Measurements from ENCODE around the gene DNPH1. TPM values are rescaled to one million over a fixed set of nuclear protein-coding genes. Genes with fewer than 3 reads are reported as not detected.

Gene DNPH1
- total RNA-seq, 1 donor, result 32.9 TPM

GRCh38 chr6:43178951-43179830, 50.1 kb downstream of the DNPH1 start:
- Histone ChIP-seq H3K4me2 (ENCODE audit: insufficient read depth, low read length) (no peak overlapping the region), H4K20me1 (ENCODE audit: insufficient read depth, low read length) (peaks cover 18% of the 10 kb centered on the region), H3K27ac (ENCODE audit: low read depth, low read length) (no peak overlapping the region), H3K4me3 (ENCODE audit: insufficient read depth, low read length) (no peak overlapping the region), H3K4me1 (ENCODE audit: insufficient read depth, low read length) (peaks cover 37% of the 10 kb centered on the region), H3K79me2 (ENCODE audit: insufficient read depth, low read length) (peaks cover 46% of the 10 kb centered on the region), H3K36me3 (ENCODE audit: insufficient read depth, low read length) (peaks cover 46% of the 10 kb centered on the region), H3K9me3 (ENCODE audit: low read depth, low read length) (no peaks in the 10 kb centered on the region), H2AFZ (ENCODE audit: low read length) (no peak overlapping the region), H3K27me3 (ENCODE audit: insufficient read depth, low read length) (no peaks in the 10 kb centered on the region)
- TF ChIP-seq, protein P1, sequence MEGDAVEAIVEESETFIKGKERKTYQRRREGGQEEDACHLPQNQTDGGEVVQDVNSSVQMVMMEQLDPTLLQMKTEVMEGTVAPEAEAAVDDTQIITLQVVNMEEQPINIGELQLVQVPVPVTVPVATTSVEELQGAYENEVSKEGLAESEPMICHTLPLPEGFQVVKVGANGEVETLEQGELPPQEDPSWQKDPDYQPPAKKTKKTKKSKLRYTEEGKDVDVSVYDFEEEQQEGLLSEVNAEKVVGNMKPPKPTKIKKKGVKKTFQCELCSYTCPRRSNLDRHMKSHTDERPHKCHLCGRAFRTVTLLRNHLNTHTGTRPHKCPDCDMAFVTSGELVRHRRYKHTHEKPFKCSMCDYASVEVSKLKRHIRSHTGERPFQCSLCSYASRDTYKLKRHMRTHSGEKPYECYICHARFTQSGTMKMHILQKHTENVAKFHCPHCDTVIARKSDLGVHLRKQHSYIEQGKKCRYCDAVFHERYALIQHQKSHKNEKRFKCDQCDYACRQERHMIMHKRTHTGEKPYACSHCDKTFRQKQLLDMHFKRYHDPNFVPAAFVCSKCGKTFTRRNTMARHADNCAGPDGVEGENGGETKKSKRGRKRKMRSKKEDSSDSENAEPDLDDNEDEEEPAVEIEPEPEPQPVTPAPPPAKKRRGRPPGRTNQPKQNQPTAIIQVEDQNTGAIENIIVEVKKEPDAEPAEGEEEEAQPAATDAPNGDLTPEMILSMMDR (IDR thresholded peaks at IDR 0.05; ENCODE audit: extremely low read depth, low read depth, low read length), result no peak
- no peak for DNase-seq (ENCODE audit: insufficient read length, low spot score, missing footprints)

- H3K27ac ChIP-seq (ENCODE audit: low read depth, low read length), result no peak overlapping the region
- peaks cover 46% of the 10 kb centered on the region for H3K36me3 ChIP-seq (ENCODE audit: insufficient read depth, low read length)
- TF ChIP-seq, protein P1 (IDR thresholded peaks at IDR 0.05; ENCODE audit: extremely low read depth, low read depth, low read length), result no peak
- DNase-seq (ENCODE audit: insufficient read length, low spot score, missing footprints), result no peak
- no peak overlapping the region for H3K4me2 ChIP-seq (ENCODE audit: insufficient read depth, low read length)
- H2AFZ ChIP-seq (ENCODE audit: low read length), result no peak overlapping the region
- H3K9me3 ChIP-seq (ENCODE audit: low read depth, low read length), result no peaks in the 10 kb centered on the region
- peaks cover 51% of the 10 kb centered on the region for H3K79me2 ChIP-seq (ENCODE audit: insufficient read depth, low read length)
- peaks cover 44% of the 10 kb centered on the region for H3K4me1 ChIP-seq (ENCODE audit: insufficient read depth, low read length)
- no peak overlapping the region for H3K4me3 ChIP-seq (ENCODE audit: insufficient read depth, low read length)
- no peaks in the 10 kb centered on the region for H3K27me3 ChIP-seq (ENCODE audit: insufficient read depth, low read length)
- H4K20me1 ChIP-seq (ENCODE audit: insufficient read depth, low read length), result peaks cover 23% of the 10 kb centered on the region
Observed at GRCh38 chr6:43178150-43178549, 51.1 kb downstream of the DNPH1 start.

DNA sequence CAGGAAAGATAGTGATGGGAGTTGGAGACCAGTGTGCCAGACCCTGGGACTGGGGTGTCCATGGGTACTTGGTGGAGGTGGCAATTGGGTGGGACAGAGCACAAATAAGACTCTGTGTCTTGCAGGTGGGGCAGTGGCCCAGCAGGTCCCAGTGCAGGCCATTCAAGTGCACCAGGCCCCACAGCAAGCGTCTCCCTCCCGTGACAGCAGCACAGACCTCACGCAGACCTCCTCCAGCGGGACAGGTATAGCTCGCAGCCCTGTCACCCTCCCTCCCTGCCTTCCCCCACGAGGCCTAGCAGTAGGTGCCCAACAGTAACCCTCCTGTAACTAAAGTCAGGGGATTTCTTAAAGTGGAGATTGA, 52.9 kb downstream of the DNPH1 start:
- Histone ChIP-seq H3K27ac (ENCODE audit: low read depth, low read length) (peak overlapping the region; percentile 92), H3K4me3 (ENCODE audit: insufficient read depth, low read length) (no peak overlapping the region), H3K36me3 (ENCODE audit: insufficient read depth, low read length) (peaks cover 45% of the 10 kb centered on the region), H3K79me2 (ENCODE audit: insufficient read depth, low read length) (peaks cover 58% of the 10 kb centered on the region), H3K4me1 (ENCODE audit: insufficient read depth, low read length) (peaks cover 36% of the 10 kb centered on the region), H2AFZ (ENCODE audit: low read length) (no peak overlapping the region), H3K9me3 (ENCODE audit: low read depth, low read length) (no peaks in the 10 kb centered on the region), H3K27me3 (ENCODE audit: insufficient read depth, low read length) (no peaks in the 10 kb centered on the region), H3K4me2 (ENCODE audit: insufficient read depth, low read length) (no peak overlapping the region), H4K20me1 (ENCODE audit: insufficient read depth, low read length) (peaks cover 33% of the 10 kb centered on the region)
- TF ChIP-seq, protein P1 (IDR thresholded peaks at IDR 0.05; ENCODE audit: extremely low read depth, low read depth, low read length), result no peak
- DNase-seq (ENCODE audit: insufficient read length, low spot score, missing footprints), result no peak

DNA sequence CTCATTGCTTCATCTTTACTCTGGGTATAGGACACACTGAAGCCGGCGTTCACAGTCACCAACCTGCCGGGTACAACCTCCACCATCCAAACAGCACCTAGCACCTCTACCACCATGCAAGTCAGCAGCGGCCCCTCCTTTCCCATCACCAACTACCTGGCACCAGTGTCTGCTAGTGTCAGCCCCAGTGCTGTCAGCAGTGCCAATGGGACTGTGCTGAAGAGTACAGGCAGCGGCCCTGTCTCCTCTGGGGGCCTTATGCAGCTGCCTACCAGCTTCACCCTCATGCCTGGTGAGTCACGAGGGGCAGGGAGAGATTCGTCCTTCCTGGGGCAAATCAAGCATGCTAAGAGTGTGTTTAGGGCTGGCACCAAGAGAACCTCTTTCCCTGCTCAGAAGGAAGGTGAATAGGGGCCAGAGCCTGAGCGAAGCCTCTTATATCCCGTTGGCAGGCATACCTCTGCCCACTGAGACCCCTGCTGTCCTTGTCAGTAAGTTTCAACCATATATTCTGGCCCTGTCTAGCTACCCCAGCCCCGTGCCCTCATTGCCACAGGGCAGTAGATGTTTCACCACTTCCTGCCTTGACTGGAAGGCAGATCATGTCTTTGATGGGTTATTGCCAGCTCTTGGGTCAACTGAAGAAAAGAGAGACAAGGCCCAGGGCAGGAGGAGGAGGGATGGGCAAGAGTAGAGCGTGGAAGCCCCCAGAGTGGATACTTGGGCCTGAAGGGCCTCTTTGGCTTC, 53.4 kb downstream of the DNPH1 start:
- peaks cover 44% of the 10 kb centered on the region for H3K36me3 ChIP-seq (ENCODE audit: insufficient read depth, low read length)
- no peaks in the 10 kb centered on the region for H3K9me3 ChIP-seq (ENCODE audit: low read depth, low read length)
- peaks cover 59% of the 10 kb centered on the region for H3K79me2 ChIP-seq (ENCODE audit: insufficient read depth, low read length)
- H2AFZ ChIP-seq (ENCODE audit: low read length), result no peak overlapping the region
- peaks cover 31% of the 10 kb centered on the region for H3K4me1 ChIP-seq (ENCODE audit: insufficient read depth, low read length)
- H3K4me2 ChIP-seq (ENCODE audit: insufficient read depth, low read length), result no peak overlapping the region
- DNase-seq (ENCODE audit: insufficient read length, low spot score, missing footprints), result no peak
- H4K20me1 ChIP-seq (ENCODE audit: insufficient read depth, low read length), result peaks cover 33% of the 10 kb centered on the region
- peak overlapping the region; percentile 92 for H3K27ac ChIP-seq (ENCODE audit: low read depth, low read length)
- H3K27me3 ChIP-seq (ENCODE audit: insufficient read depth, low read length), result no peaks in the 10 kb centered on the region
- H3K4me3 ChIP-seq (ENCODE audit: insufficient read depth, low read length), result no peak overlapping the region
- TF ChIP-seq, protein P1 (IDR thresholded peaks at IDR 0.05; ENCODE audit: extremely low read depth, low read depth, low read length), result no peak
